ENCODE measurements around the gene CHRND. TPM values are rescaled to one million over a fixed set of nuclear protein-coding genes. Genes with fewer than 3 reads are reported as not detected.

Gene CHRND
- total and polyA plus RNA-seq, 2 donors: 0.43 to 0.57 TPM

DNA sequence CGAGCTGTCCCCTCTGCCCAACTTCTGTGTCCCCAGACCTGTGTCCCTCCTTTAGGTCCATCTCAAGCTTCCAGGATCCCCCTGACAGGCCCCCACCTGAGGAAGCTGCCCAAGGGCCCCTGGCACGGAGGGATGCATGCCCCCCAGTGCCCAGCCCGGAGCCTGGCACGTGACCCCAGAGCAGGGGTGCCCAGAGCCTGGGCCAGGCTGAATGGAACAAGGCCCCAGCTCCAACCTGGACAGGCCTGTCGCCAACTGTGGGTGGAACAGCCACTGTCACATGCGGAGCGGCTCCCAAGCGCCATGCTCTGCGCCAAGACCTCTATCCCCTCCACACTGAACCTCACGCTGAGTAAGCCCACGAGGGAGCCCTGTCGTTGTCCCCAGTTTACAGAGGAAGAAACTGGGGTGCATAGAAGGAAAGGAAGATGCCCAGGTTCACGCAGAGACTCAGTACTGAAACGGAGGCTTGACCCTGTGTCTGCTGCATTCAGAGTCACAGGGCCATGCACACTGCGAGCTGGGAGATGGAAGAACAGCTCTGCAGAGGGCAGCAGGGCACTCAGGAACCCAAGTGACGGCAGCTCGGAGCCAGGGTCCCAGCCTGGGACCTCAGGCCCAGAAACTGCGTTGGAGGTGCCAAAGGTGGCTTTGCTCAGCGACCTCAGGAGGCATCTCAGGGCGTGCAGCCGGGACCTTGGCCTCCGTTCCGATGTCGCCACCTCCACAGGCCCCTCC lies 32.8 kb upstream of the CHRND start:
- Histone ChIP-seq H3K9me3 (ENCODE audit: control insufficient read depth in 2 of 2, insufficient read depth in 1 of 2, low read length in 1 of 2) (no peaks in the 10 kb centered on the region), H3K27me3 (ENCODE audit: control insufficient read depth in 2 of 2, insufficient read depth in 1 of 2, low read length in 1 of 2) (peaks cover 23 to 79% of the 10 kb centered on the region in 2 donors), H3K4me3 (ENCODE audit: low read length in 2 of 2) (no peak overlapping the region), H3K27ac (ENCODE audit: low read depth in 1 of 2, low read length in 1 of 2) (no peak overlapping the region), H3K36me3 (ENCODE audit: control insufficient read depth in 2 of 2, insufficient read depth in 2 of 2, low read length in 1 of 2) (no peaks in the 10 kb centered on the region), H3K4me1 (ENCODE audit: control insufficient read depth in 2 of 2, insufficient read depth in 2 of 2, low read length in 2 of 2) (no peaks in the 10 kb centered on the region)
- no peak for DNase-seq (ENCODE audit: low read depth in 6 of 9, low spot score in 9 of 9)
- WGBS: 95% methylated on average over 24 of the region's 24 CpGs

- Histone ChIP-seq H3K9me3 (ENCODE audit: control insufficient read depth in 2 of 2, insufficient read depth in 1 of 2, low read length in 1 of 2) (no peaks in the 10 kb centered on the region), H3K27ac (ENCODE audit: low read depth in 1 of 2, low read length in 1 of 2) (no peak overlapping the region), H3K4me1 (ENCODE audit: control insufficient read depth in 2 of 2, insufficient read depth in 2 of 2, low read length in 2 of 2) (no peaks in the 10 kb centered on the region), H3K4me3 (ENCODE audit: low read length in 2 of 2) (no peak overlapping the region), H3K27me3 (ENCODE audit: control insufficient read depth in 2 of 2, insufficient read depth in 1 of 2, low read length in 1 of 2) (peaks cover 16 to 73% of the 10 kb centered on the region in 2 donors), H3K36me3 (ENCODE audit: control insufficient read depth in 2 of 2, insufficient read depth in 2 of 2, low read length in 1 of 2) (no peaks in the 10 kb centered on the region)
- WGBS: 92% methylated on average over 10 of the region's 10 CpGs
- no peak for DNase-seq (ENCODE audit: low read depth in 6 of 9, low spot score in 9 of 9)
These were observed 32.1 kb upstream of the CHRND start for GRCh38 chr2:232493701-232494474.

GRCh38 chr2:232494542-232494941 lies 31.4 kb upstream of the CHRND start:
- DNase-seq (ENCODE audit: low read depth in 6 of 9, low spot score in 9 of 9): no peak
- peaks cover 10 to 73% of the 10 kb centered on the region in 2 donors for H3K27me3 ChIP-seq (ENCODE audit: control insufficient read depth in 2 of 2, insufficient read depth in 1 of 2, low read length in 1 of 2)
- H3K4me3 ChIP-seq (ENCODE audit: low read length in 2 of 2): no peak overlapping the region
- no peaks in the 10 kb centered on the region for H3K36me3 ChIP-seq (ENCODE audit: control insufficient read depth in 2 of 2, insufficient read depth in 2 of 2, low read length in 1 of 2)
- no peaks in the 10 kb centered on the region for H3K4me1 ChIP-seq (ENCODE audit: control insufficient read depth in 2 of 2, insufficient read depth in 2 of 2, low read length in 2 of 2)
- no peaks in the 10 kb centered on the region for H3K9me3 ChIP-seq (ENCODE audit: control insufficient read depth in 2 of 2, insufficient read depth in 1 of 2, low read length in 1 of 2)
- no peak overlapping the region for H3K27ac ChIP-seq (ENCODE audit: low read depth in 1 of 2, low read length in 1 of 2)
- 95% methylated on average over 5 of the region's 5 CpGs for WGBS

- Histone ChIP-seq H3K27ac (ENCODE audit: low read depth in 1 of 2, low read length in 1 of 2) (no peak overlapping the region), H3K36me3 (ENCODE audit: control insufficient read depth in 2 of 2, insufficient read depth in 2 of 2, low read length in 1 of 2) (no peaks in the 10 kb centered on the region), H3K9me3 (ENCODE audit: control insufficient read depth in 2 of 2, insufficient read depth in 1 of 2, low read length in 1 of 2) (no peaks in the 10 kb centered on the region), H3K27me3 (ENCODE audit: control insufficient read depth in 2 of 2, insufficient read depth in 1 of 2, low read length in 1 of 2) (peaks cover 3 to 73% of the 10 kb centered on the region in 2 donors), H3K4me3 (ENCODE audit: low read length in 2 of 2) (no peak overlapping the region), H3K4me1 (ENCODE audit: control insufficient read depth in 2 of 2, insufficient read depth in 2 of 2, low read length in 2 of 2) (no peaks in the 10 kb centered on the region)
- 95% methylated on average over 7 of the region's 7 CpGs for WGBS
- DNase-seq (ENCODE audit: low read depth in 6 of 9, low spot score in 9 of 9): no peak
These were observed 30.7 kb upstream of the CHRND start for GRCh38 chr2:232495292-232495691.

DNA sequence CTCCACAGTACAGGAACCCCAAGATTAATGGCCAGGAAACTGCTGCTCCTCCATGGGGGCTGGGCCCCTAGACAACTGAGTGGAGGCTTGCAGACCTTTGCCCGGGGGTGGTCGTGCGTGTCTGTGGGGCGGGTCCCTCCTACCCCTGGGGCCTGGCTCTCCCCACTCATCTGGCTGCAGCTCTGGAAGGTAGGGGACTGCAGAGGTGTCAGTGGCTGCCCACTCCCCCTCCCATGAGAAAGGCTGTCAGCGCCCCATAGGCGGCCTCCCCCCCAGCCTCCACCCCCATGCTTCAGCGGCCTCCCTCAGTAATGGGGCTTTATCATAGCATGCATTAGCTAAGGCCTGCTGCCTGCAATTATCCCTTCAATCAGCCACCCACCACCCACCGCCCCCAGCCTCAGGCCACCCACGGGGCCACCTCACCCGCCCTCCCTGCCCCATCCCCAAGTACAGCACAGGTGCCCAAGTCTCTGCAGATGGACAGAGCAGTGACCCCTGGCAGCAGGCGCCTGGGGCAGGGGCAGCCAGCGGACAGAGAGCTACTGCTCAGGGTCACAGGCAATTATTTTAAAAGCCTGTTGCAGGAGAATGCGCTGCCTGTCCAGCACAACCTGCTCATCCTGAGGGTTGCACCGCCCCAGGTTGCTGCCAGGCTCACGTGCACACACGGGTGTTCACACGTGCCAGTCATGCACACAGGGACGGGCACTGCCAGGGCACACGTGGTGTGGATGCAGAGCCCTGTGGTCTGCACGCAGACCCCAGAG lies 29.3 kb upstream of the CHRND start:
- Histone ChIP-seq H3K9me3 (ENCODE audit: control insufficient read depth in 2 of 2, insufficient read depth in 1 of 2, low read length in 1 of 2) (no peaks in the 10 kb centered on the region), H3K4me1 (ENCODE audit: control insufficient read depth in 2 of 2, insufficient read depth in 2 of 2, low read length in 2 of 2) (no peaks in the 10 kb centered on the region), H3K4me3 (ENCODE audit: low read length in 2 of 2) (no peak overlapping the region), H3K27me3 (ENCODE audit: control insufficient read depth in 2 of 2, insufficient read depth in 1 of 2, low read length in 1 of 2) (peaks cover 7 to 75% of the 10 kb centered on the region in 2 donors), H3K36me3 (ENCODE audit: control insufficient read depth in 2 of 2, insufficient read depth in 2 of 2, low read length in 1 of 2) (no peaks in the 10 kb centered on the region), H3K27ac (ENCODE audit: low read depth in 1 of 2, low read length in 1 of 2) (no peak overlapping the region)
- no peak for DNase-seq (ENCODE audit: low read depth in 6 of 9, low spot score in 9 of 9)
- 87% methylated on average over 20 of the region's 20 CpGs for WGBS

- Histone ChIP-seq H3K27ac (ENCODE audit: low read depth in 1 of 2, low read length in 1 of 2) (no peak overlapping the region), H3K4me1 (ENCODE audit: control insufficient read depth in 2 of 2, insufficient read depth in 2 of 2, low read length in 2 of 2) (peaks cover 0 to under 1% of the 10 kb centered on the region in 2 donors), H3K4me3 (ENCODE audit: low read length in 2 of 2) (no peak overlapping the region), H3K9me3 (ENCODE audit: control insufficient read depth in 2 of 2, insufficient read depth in 1 of 2, low read length in 1 of 2) (no peaks in the 10 kb centered on the region), H3K36me3 (ENCODE audit: control insufficient read depth in 2 of 2, insufficient read depth in 2 of 2, low read length in 1 of 2) (no peaks in the 10 kb centered on the region), H3K27me3 (ENCODE audit: control insufficient read depth in 2 of 2, insufficient read depth in 1 of 2, low read length in 1 of 2) (peaks cover 14 to 81% of the 10 kb centered on the region in 2 donors)
- no peak for DNase-seq (ENCODE audit: low read depth in 6 of 9, low spot score in 9 of 9)
- 93% methylated on average over 13 of the region's 13 CpGs for WGBS
These were observed 28.6 kb upstream of the CHRND start for GRCh38 chr2:232497348-232497747.

DNA sequence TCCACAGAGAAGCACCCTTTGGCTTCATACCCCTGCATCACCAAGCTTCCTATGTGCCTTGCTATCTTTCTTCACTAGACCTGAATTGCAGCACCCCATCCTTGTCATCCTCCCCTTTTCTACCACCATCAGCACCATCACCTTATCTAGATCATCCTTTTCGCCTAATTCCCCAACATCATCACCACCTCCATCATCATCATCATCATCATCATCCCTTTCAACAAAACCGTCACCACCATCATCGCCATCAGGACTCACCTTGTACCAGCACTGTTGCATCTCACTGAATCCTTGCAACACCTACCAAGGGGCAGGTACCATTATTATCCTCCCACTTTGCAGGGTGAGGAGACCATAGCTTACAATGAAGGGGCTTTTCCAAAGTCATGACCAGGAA lies 27.5 kb upstream of the CHRND start:
- DNase-seq (ENCODE audit: low read depth in 6 of 9, low spot score in 9 of 9): no peak
- peaks cover 0 to 4% of the 10 kb centered on the region in 2 donors for H3K4me1 ChIP-seq (ENCODE audit: control insufficient read depth in 2 of 2, insufficient read depth in 2 of 2, low read length in 2 of 2)
- H3K27me3 ChIP-seq (ENCODE audit: control insufficient read depth in 2 of 2, insufficient read depth in 1 of 2, low read length in 1 of 2): peaks cover 23 to 82% of the 10 kb centered on the region in 2 donors
- no peak overlapping the region for H3K27ac ChIP-seq (ENCODE audit: low read depth in 1 of 2, low read length in 1 of 2)
- no peaks in the 10 kb centered on the region for H3K9me3 ChIP-seq (ENCODE audit: control insufficient read depth in 2 of 2, insufficient read depth in 1 of 2, low read length in 1 of 2)
- H3K4me3 ChIP-seq (ENCODE audit: low read length in 2 of 2): no peak overlapping the region
- WGBS: 98% methylated on average over 3 of the region's 3 CpGs
- H3K36me3 ChIP-seq (ENCODE audit: control insufficient read depth in 2 of 2, insufficient read depth in 2 of 2, low read length in 1 of 2): no peaks in the 10 kb centered on the region

GRCh38 chr2:232501331-232501771 lies 24.6 kb upstream of the CHRND start:
- Histone ChIP-seq H3K27me3 (ENCODE audit: control insufficient read depth in 2 of 2, insufficient read depth in 1 of 2, low read length in 1 of 2) (peaks cover 44 to 92% of the 10 kb centered on the region in 2 donors), H3K36me3 (ENCODE audit: control insufficient read depth in 2 of 2, insufficient read depth in 2 of 2, low read length in 1 of 2) (no peaks in the 10 kb centered on the region), H3K9me3 (ENCODE audit: control insufficient read depth in 2 of 2, insufficient read depth in 1 of 2, low read length in 1 of 2) (no peaks in the 10 kb centered on the region), H3K4me1 (ENCODE audit: control insufficient read depth in 2 of 2, insufficient read depth in 2 of 2, low read length in 2 of 2) (peaks cover 0 to 4% of the 10 kb centered on the region in 2 donors), H3K27ac (ENCODE audit: low read depth in 1 of 2, low read length in 1 of 2) (no peak overlapping the region), H3K4me3 (ENCODE audit: low read length in 2 of 2) (no peak overlapping the region)
- WGBS: 92% methylated on average over 9 of the region's 9 CpGs
- DNase-seq (ENCODE audit: low read depth in 6 of 9, low spot score in 9 of 9): no peak

All from thymus (tissue), 11 donors.